Kidney capillary endothelial cell (primary cell): ENCODE results near the gene NDUFAF3.
A peak's percentile ranks its signal among the peaks of the same experiment; 100 is the strongest.
"Not testable (repeated sequence)": the region's sequence is repeated elsewhere in the genome, so short reads cannot be mapped to it uniquely, and the experiment has no call there.

Source experiments
- DNase-seq: peaks from one replicate; pipeline ENCODE4 v3.0.0-alpha.2; 2018; ENCODE audit warnings: low spot score

NDUFAF3 gene

DNA sequence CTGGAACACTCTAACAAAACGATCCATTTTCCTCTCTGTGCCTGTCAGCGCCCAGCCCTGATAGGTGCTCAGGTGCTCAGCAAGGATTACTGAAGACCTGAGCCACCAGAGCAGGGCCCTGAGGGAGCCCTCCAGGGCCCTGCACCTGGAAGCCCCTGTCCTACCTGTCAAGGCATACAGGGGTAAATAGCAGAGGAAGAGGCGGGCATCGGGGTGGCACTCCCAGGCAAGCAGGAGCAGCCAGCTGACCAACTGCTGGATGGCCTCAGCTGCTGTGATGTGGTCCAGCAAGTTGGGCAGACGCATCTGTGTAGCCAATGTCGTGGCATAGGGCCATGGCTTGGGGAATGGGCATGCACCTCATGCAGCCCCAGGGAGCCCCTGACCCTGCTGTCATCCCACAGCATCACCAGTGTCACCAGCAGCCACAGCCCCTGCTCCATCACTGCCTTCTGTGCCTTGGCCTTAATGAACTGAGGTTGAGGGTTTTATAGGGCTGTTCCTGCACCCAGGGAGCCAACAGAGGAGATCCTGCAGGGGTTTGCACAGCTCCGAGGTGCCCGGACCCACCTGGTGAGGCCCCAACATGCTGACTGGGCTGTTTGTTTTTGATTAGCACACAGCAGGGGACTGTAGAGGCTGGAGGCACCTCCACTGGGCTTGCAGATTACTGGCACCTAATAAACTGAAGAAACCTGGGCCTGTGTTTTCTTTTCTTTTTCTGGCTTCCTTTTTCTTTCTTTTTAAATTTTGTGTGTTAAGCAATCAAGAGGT, 22.6 kb upstream of the NDUFAF3 start:
- no peak for DNase-seq

DNA sequence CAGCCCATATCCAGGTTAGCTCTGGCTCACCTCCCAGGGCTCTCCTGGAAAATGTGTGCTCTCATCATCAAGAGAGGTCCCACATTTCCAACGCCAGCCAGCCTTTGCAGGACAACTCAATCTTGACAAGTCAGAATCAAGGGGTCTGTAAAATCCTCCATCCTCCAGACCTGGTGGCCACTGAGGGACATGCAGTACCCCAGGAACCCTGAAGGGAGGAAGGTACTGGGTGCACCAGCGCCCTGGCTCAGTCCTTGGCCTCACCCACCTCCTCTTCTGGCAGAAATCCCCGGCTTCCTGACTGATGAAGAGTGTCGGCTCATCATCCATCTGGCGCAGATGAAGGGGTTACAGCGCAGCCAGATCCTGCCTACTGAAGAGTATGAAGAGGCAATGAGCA, 20.8 kb upstream of the NDUFAF3 start:
- no peak for DNase-seq

DNA sequence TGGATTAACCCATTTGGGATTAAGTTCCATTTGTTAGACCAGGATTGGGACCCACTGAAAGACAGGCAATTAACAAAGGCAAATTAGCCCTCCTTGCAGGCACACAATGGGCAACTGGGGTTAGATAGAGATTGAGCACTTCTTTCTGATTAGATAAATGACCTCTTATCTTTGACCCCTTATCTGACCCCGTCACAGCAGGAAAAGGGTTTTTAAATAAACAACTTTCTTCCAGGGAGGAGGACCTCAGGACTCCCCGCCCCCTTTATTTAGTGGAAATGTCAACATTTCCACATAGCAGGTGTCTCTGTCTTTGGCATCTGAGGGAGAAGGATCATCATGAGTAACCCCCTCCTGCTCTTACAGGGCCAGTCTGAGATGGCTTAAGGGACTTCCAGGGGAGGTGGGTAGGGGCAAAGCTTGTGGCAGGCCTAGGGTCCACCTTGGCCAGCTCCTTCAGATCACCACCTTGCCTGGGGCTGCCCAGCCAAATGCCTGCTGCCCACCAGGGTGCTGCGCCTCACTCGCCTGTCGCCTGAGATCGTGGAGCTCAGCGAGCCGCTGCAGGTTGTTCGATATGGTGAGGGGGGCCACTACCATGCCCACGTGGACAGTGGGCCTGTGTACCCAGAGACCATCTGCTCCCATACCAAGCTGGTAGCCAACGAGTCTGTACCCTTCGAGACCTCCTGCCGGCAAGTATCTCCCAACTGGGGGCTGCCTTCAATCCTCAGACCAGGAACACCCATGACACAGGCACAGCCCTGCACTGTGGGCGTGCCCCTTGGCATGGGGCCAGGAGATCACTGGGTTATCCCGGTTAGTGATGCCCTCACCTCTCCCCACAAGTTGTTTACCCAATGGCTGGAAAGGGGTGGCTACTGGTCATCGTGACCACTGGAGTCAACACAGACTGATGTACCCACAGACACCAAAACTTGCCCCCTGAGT, 17.3 kb upstream of the NDUFAF3 start:
- DNase-seq, result no peak

DNA sequence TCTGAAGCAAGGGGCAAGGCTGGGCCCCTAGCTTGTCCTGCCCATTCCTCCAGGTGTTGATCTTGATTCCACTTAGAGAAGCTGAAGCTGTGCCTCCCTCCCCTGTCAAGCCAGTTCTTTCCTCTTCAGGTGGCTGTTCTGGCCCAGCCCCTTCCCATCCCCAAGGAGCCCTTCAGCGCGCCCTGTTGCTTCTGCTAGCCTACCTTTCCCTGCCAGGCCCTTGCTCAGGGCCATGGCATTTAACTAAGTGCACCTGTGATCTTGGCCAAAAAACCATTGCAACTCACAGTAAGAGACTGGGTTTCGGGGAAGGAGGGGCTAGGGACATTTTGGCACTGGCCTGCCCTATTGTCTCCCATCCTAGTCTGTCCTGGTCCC, 16.6 kb upstream of the NDUFAF3 start:
- DNase-seq, result no peak

DNA sequence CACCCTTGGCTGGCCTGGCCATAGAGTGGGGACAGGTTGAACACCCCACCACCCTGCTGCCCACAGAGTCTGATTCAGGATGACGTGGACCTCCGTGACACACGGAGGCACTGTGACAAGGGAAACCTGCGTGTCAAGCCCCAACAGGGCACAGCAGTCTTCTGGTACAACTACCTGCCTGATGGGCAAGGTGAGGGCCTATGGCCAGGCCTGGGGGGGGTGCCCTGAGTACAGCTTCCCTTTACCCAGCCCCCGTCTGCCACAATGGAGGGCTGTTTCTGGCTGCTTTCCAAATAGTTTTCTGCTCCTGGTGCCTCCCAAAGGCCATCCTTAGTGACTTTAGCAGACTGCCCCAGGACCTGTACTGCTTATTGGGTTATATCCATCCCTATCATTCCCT, 15.9 kb upstream of the NDUFAF3 start:
- DNase-seq, result no peak

DNA sequence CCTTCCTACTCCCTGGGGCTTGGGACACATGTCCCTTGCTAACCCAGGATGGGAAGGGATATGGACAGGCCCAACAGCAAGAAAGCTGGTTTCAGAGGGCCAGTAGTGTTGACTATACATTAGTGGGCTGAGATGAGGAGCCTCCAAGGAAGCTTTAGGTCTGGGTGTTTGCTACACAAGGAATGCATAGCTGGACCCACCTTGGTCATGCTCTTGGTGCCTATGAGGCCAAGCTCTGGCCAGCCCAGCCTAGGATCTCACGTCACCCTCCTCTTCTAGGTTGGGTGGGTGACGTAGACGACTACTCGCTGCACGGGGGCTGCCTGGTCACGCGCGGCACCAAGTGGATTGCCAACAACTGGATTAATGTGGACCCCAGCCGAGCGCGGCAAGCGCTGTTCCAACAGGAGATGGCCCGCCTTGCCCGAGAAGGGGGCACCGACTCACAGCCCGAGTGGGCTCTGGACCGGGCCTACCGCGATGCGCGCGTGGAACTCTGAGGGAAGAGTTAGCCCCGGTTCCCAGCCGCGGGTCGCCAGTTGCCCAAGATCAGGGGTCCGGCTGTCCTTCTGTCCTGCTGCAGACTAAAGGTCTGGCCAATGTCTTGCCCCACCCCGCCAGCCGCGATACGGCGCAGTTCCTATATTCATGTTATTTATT, 15.4 kb upstream of the NDUFAF3 start:
- peak; percentile 16 for DNase-seq

DNA sequence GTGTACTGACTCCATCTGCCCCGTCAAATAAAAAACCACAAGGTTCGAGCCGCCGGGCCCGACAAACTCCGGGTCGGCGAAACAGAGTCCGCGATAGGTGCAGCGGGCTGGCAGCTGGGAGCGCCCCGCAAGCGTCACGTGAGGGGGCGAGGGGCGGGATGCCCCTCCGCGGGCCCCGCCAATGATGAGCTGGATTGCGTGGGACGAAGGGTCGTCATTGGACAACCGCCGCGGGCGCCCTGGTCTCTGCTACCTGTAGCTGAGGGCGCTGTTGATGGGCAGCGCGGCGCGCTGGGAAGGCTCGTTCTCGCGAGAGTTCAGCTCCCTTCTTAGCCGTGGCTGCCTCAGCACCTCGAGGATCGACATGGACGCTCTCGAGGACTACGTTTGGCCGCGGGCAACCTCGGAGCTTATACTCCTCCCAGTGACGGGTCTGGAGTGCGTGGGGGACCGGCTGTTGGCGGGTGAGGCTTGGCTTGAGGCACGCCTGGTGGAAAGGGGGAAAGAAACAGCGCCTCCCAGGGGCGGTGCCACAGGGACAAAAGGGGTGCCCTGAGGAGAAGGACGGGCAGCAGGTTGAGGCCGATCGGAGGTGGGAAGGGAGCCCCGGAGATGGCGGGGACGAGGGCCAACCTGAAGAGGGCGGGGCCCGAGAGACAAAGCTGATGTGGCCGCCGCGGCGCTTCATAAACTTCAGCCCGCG, 14.7 kb upstream of the NDUFAF3 start, which contains the start of gene WDR6:
WDR6 (plus strand) TSS at position 324 of the 703 bp plus-strand sequence; CDS start at position 365, 41 bp downstream.
- DNase-seq, result peak; percentile 97

DNA sequence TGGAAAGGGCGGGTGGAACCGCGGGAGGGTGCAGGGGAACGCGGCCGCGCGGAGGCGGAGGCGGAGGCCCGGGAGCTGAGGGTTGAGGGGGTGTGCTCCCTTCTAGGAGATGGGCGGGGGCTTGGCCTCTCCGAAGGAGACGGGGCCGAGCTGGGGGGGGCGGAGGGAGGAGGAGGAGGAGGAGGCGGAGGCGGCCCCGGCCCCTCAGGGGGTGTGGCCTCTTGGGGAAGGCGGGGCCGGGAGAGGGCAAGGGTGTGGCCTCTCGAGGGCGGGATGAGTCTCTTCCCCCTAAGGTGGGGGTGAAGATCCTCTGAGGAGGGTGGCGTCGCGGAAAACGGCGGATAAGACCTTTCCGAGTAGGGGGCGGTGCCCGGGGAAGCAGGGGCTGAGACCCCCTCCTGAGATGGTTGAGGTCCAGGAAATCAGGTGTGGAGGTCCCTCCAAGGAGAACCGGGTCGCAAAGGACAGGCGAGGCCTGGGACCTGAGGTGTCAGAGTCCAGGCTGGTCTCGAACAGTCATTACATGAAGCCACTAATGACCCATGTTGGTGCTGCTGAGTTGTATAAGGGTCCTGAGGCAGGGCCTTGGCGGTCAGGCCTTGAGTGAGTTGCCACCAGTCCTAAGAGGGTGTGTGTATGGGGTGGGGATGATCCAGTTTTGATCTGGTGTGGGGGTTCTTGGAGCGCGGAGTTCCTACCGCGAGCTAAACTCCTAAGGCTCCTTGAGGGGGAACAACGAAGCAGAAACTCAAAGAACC, 14.0 kb upstream of the NDUFAF3 start:
- peak; percentile 68 for DNase-seq

DNA sequence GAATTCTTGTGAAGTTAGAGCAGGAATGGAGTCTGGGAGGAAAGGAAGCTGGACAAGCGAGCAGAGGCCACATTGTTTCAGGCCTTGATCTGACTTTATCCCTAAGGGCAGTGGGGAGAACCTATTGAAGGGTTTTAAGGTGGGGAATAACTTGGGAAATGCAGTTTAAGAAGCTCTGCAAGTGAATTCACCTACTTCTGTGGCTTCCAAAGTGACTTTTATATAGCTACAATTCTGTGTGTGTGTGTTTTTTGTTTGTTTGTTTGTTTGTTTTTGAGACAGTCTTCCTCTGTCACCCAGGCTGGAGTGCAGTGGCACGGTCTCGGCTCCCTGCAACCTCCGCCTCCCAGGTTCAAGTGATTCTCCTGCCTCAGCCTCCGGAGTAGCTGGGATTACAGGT, 13.3 kb upstream of the NDUFAF3 start:
- DNase-seq, result not testable (repeated sequence)

DNA sequence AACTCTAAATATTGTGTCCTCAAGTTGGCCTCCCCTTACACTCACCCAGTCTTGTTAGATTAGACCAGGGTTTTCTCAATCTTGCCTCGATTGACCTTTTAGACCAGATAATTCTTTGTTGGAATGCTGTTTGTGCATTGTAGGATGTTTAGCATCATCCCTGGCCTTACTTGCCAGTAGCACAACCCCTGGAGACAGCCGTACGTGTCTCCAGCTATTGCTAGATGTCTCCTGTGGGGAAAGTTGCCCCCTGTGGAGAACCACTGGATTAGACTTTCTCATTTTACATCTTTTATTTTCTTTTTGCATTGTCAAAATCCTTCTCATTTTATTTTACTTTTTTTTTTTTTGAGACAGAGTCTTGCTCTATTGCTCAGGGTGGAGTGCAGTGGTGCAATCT, 12.5 kb upstream of the NDUFAF3 start:
- DNase-seq, result no peak

DNA sequence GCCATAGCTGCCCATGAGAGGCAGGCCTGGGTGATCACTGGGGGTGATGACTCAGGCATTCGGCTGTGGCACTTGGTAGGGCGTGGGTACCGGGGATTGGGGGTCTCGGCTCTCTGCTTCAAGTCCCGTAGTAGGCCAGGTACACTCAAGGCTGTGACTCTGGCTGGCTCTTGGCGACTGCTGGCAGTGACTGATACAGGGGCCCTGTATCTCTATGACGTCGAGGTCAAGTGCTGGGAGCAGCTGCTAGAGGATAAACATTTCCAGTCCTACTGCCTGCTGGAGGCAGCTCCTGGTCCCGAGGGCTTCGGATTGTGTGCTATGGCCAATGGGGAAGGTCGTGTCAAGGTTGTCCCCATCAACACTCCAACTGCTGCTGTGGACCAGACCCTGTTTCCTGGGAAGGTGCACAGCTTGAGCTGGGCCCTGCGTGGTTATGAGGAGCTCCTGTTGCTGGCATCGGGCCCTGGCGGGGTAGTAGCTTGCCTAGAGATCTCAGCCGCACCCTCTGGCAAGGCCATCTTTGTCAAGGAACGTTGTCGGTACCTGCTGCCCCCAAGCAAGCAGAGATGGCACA, 9.4 kb upstream of the NDUFAF3 start:
- no peak for DNase-seq

DNA sequence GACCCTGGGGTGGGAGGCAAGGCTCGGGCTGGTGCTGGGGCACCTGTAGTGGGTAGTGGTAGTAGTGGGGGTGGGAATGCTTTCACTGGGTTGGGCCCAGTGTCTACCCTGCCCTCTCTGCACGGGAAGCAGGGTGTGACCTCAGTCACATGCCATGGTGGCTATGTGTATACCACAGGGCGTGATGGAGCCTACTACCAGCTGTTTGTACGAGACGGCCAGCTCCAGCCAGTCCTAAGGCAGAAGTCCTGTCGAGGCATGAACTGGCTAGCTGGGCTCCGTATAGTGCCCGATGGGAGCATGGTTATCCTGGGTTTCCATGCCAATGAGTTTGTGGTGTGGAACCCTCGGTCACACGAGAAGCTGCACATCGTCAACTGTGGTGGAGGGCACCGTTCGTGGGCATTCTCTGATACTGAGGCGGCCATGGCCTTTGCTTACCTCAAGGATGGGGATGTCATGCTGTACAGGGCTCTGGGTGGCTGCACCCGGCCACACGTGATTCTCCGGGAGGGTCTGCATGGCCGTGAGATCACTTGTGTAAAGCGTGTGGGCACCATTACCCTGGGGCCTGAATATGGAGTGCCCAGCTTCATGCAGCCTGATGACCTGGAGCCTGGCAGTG, 8.7 kb upstream of the NDUFAF3 start:
- DNase-seq, result no peak

DNA sequence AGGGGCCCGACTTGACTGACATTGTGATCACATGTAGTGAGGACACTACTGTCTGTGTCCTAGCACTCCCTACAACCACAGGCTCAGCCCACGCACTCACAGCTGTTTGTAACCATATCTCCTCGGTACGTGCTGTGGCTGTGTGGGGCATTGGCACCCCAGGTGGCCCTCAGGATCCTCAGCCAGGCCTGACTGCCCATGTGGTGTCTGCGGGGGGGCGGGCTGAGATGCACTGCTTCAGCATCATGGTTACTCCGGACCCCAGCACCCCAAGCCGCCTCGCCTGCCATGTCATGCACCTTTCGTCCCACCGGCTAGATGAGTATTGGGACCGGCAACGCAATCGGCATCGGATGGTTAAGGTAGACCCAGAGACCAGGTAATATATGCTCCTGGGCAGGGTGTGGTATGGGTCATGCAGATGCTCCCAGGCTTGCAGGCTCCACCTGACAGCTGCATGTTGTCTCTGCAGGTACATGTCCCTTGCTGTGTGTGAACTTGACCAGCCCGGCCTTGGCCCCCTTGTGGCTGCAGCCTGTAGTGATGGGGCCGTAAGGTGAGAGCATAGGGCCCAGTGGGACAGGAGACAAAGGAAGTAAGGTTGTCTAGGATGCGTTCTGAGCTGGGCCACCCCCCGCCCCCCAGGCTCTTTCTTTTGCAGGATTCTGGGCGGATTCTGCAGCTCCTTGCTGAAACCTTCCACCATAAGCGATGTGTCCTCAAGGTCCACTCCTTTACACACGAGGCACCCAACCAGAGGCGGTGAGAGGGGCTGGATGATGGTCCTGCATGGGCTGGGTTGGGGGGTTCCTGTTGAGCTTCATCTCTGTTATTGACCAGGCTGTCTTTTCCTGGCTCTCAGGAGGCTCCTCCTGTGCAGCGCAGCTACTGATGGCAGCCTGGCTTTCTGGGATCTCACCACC, 7.9 kb upstream of the NDUFAF3 start:
- peak; percentile 30 for DNase-seq

DNA sequence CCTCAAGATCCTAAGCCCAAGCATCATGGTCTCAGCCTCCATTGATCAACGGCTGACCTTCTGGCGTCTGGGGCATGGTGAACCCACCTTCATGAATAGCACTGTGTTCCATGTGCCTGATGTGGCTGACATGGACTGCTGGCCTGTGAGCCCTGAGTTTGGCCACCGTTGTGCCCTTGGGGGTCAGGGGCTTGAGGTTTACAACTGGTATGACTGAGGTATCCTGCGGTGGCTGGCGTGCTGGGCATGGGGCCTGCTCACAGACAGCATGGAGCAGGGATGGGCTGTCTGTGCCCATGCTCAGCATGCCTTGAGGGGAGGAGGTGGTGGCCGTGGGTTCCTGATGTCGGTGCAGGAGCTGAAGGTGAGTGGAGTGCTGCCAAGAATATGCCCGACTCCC, 6.8 kb upstream of the NDUFAF3 start:
- DNase-seq, result no peak

DNA sequence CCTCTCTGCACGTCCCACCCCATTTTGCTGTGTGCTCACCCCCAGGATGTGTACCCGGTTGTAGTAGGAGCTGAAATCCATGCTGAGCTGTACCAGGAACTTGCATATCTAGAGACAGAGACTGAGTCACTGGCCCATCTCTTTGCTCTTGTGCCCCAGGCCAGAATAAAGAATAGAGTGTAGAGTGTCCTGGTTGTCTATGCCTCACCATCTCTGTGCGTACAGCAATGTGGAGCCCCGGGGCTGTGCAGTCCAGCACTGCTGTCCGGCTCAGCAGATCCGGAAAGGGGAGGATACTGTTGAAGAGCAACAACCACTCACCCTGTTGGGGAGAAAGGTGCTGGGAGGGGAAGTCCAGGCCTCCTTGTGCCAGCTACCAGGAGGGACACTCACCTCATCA, 6.2 kb upstream of the NDUFAF3 start:
- no peak for DNase-seq

DNA sequence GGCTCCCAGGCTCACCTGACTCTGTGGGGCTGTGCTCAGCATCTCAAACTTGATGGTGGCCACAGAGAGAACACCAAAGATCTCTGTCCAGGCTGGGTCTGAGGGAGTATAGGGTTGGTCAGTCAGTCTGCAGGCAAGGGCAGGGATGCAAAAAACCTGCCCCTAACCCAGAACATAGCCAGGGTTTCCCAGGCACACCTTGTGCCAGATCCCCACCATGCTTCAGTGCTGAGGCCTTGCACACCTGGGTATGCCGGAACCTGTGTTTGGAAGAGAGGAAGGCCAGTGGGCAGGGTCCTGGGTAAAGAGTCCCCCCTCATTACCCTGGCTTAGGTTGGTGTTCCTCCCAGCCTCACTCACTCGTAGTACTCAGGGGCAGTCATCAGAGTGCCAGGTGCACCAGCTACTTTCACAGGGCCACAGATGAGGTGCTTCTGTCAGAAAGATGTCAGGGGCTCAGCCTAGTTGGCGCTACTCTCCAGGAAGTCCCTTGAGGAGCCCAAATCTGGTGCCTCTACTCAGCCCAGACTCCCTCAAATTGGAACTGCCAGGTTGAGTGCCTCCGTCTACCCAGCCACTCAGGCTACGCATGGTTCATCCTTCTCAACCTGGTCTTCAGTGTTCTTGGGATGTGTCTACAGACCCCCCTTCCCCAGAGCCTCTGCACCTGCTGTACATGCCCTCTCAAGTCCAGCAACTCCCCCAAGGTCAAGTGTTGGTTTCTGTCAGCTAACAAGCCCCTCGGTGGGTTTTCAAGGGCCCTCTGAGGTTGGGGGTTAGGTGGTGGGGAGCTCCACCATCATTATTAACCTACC, 5.3 kb upstream of the NDUFAF3 start:
- no peak for DNase-seq

DNA sequence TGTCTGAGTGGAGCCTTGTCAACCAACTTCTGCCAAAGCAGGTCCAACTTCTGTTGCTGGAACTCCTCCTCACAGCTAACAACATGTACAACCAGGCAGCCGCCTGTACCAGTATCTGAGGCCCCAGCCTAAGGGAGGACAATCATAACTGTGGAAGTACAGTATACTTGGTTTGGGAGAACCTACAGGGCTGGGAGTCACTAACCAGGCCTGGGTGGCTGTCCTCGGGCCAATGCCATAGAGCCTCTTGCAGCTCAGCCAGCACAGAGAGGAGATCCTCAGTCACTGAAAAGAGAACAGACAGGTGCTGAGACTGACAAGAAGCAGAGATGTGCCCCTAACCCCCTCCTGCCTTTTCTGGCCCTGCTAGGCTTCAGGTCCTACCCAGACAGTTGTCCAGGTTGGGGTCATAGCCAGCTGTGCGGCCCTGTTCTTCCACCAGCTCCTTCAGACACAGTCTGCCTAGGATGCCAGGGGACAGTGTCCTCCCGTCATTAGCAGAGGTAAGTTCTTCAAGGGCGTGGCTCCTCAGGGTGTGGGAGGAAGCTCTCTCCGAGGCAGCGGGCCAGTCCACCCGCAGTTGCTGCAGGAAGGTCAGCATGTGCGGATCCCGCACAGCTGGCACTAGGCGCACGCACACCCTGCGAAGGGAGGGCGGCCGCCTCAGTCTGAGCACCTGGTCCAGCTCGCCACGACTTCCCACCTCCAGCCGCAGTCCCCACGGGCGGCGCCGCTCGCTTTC, 4.5 kb upstream of the NDUFAF3 start:
- no peak for DNase-seq
